Measurements from ENCODE around the gene FAM222B. TPM values are rescaled to one million over a fixed set of nuclear protein-coding genes. Genes with fewer than 3 reads are reported as not detected.
"Not testable (repeated sequence)": the region's sequence is repeated elsewhere in the genome, so short reads cannot be mapped to it uniquely, and the experiment has no call there.

Gene FAM222B
- polyA plus RNA-seq, 1 donor from 2014 or later = 6.4 TPM

DNA sequence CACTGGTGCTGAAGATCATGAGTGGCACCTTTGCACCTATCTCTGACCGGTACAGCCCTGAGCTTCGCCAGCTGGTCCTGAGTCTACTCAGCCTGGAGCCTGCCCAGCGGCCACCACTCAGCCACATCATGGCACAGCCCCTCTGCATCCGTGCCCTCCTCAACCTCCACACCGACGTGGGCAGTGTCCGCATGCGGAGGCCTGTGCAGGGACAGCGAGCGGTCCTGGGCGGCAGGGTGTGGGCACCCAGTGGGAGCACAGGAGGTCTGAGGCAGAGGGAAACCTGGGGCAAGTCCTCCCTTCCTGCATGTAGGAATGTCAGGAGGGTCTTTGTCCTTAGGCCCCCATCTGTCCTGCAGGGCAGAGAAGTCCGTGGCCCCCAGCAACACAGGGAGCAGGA lies 105.3 kb downstream of the FAM222B start:
- Histone ChIP-seq H3F3A (ENCODE audit: insufficient read depth, low read length, poor library complexity, severe bottlenecking) (no peaks in the 10 kb centered on the region), H3K4me3 (ENCODE audit: low read length) (no peak overlapping the region), H3K9me2 (ENCODE audit: insufficient read depth, low read length) (no peaks in the 10 kb centered on the region), H3K27me3 (ENCODE audit: insufficient read depth, low read depth, low read length) (no peaks in the 10 kb centered on the region), H3K9ac (ENCODE audit: low read length) (no peak overlapping the region), H3K4me2 (ENCODE audit: low read length) (no peak overlapping the region), H2AFZ (ENCODE audit: low read depth, low read length) (no peak overlapping the region), H3K79me2 (replicated peaks; ENCODE audit: insufficient read depth, low read length) (no peaks in the 10 kb centered on the region), H3K9me3 (ENCODE audit: low read length) (no peaks in the 10 kb centered on the region), H3K36me3 (ENCODE audit: insufficient read depth, low read length) (no peaks in the 10 kb centered on the region), H4K20me1 (ENCODE audit: insufficient read depth) (no peaks in the 10 kb centered on the region), H3K27ac (ENCODE audit: low read length) (no peak overlapping the region)
- TF ChIP-seq SMC3 (conservative IDR thresholded peaks at IDR 0.05; ENCODE audit: poor library complexity) = no peak
- TF ChIP-seq EZH2 (IDR thresholded peaks at IDR 0.05; ENCODE audit: borderline replicate concordance, insufficient read depth, low read length, poor library complexity, severe bottlenecking) = no peak
- TF ChIP-seq EP300 (conservative IDR thresholded peaks at IDR 0.05; ENCODE audit: poor library complexity, severe bottlenecking) = no peak
- TF ChIP-seq POLR2AphosphoS5 (IDR thresholded peaks at IDR 0.05) = no peak
- no peak for TF ChIP-seq MXI1 (conservative IDR thresholded peaks at IDR 0.05; ENCODE audit: poor library complexity, severe bottlenecking)
- TF ChIP-seq TAF1 (IDR thresholded peaks at IDR 0.05; ENCODE audit: low read depth) = no peak

- not testable (repeated sequence) for H3K36me3 ChIP-seq (ENCODE audit: insufficient read depth, low read length); H3K9me2 ChIP-seq (ENCODE audit: insufficient read depth, low read length); H3K9ac ChIP-seq (ENCODE audit: low read length); H3K9me3 ChIP-seq (ENCODE audit: low read length); H3K27me3 ChIP-seq (ENCODE audit: insufficient read depth, low read depth, low read length); H3K4me3 ChIP-seq (ENCODE audit: low read length); H3K4me2 ChIP-seq (ENCODE audit: low read length); H2AFZ ChIP-seq (ENCODE audit: low read depth, low read length); H3K79me2 ChIP-seq (replicated peaks; ENCODE audit: insufficient read depth, low read length); H3F3A ChIP-seq (ENCODE audit: insufficient read depth, low read length, poor library complexity, severe bottlenecking); H4K20me1 ChIP-seq (ENCODE audit: insufficient read depth); H3K27ac ChIP-seq (ENCODE audit: low read length)
These were observed 106.4 kb downstream of the FAM222B start for GRCh38 chr17:28735913-28736769.

GRCh38 chr17:28735242-28735722 lies 107.3 kb downstream of the FAM222B start:
- no peak for TF ChIP-seq MXI1 (conservative IDR thresholded peaks at IDR 0.05; ENCODE audit: poor library complexity, severe bottlenecking)
- no peak for TF ChIP-seq CTCF (IDR thresholded peaks at IDR 0.05; ENCODE audit: poor library complexity, severe bottlenecking)
- TF ChIP-seq POLR2AphosphoS5 (IDR thresholded peaks at IDR 0.05) = no peak
- no peak for TF ChIP-seq SMC3 (conservative IDR thresholded peaks at IDR 0.05; ENCODE audit: poor library complexity)
- TF ChIP-seq TAF1 (IDR thresholded peaks at IDR 0.05; ENCODE audit: low read depth) = no peak
- no peak for TF ChIP-seq EP300 (conservative IDR thresholded peaks at IDR 0.05; ENCODE audit: poor library complexity, severe bottlenecking)
- TF ChIP-seq REST (IDR thresholded peaks at IDR 0.05; ENCODE audit: borderline replicate concordance) = no peak
- no peak for TF ChIP-seq EZH2 (IDR thresholded peaks at IDR 0.05; ENCODE audit: borderline replicate concordance, insufficient read depth, low read length, poor library complexity, severe bottlenecking)
- H3K9me3 ChIP-seq (ENCODE audit: low read length) = no peaks in the 10 kb centered on the region
- H3K36me3 ChIP-seq (ENCODE audit: insufficient read depth, low read length) = no peaks in the 10 kb centered on the region
- no peaks in the 10 kb centered on the region for H3K27me3 ChIP-seq (ENCODE audit: insufficient read depth, low read depth, low read length)
- no peaks in the 10 kb centered on the region for H3F3A ChIP-seq (ENCODE audit: insufficient read depth, low read length, poor library complexity, severe bottlenecking)
- H3K79me2 ChIP-seq (replicated peaks; ENCODE audit: insufficient read depth, low read length) = no peaks in the 10 kb centered on the region
- no peak overlapping the region for H3K9ac ChIP-seq (ENCODE audit: low read length)
- no peak overlapping the region for H3K27ac ChIP-seq (ENCODE audit: low read length)
- H3K4me2 ChIP-seq (ENCODE audit: low read length) = no peak overlapping the region
- no peak overlapping the region for H3K4me3 ChIP-seq (ENCODE audit: low read length)
- H4K20me1 ChIP-seq (ENCODE audit: insufficient read depth) = no peaks in the 10 kb centered on the region
- H2AFZ ChIP-seq (ENCODE audit: low read depth, low read length) = no peak overlapping the region
- H3K9me2 ChIP-seq (ENCODE audit: insufficient read depth, low read length) = no peaks in the 10 kb centered on the region
